Stimulated activated naive CD8-positive, alpha-beta T cell treated with anti-CD3 and anti-CD28 coated beads, Interleukin-15, Interleukin-2, amounts not matched to agents 100 U/mL and 50 U/mL, for 24 hours (primary cell): ENCODE measurements around the gene RAB31.

Experiments used
- ATAC-seq: fragments of 150-1000 bp; cut with Tn5 transposase; one replicate; pipeline ENCODE4 v1.10.0; 2021
- DNase-seq: peaks from one replicate; pipeline ENCODE4 v3.0.0; 2021

The RAB31 gene

DNA sequence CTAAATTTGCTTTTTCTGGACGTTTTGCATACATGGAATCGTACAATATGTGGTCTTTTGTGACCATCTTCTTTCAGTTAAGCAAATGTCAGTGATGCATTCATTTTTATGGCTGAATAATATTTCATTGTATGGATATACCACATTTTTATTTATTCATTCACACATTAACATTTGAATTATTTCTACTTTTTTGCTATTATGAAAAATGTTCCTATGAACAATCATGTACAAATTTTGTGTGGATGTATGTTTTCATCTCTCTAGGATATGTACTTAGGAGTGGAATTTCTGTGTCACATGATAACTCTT, 110.3 kb downstream of the RAB31 start:
- DNase-seq (no peak), ATAC-seq (no peak)

- DNase-seq = no peak
- ATAC-seq = no peak
Observed at GRCh38 chr18:9820127-9820526, 112.0 kb downstream of the RAB31 start.

DNA sequence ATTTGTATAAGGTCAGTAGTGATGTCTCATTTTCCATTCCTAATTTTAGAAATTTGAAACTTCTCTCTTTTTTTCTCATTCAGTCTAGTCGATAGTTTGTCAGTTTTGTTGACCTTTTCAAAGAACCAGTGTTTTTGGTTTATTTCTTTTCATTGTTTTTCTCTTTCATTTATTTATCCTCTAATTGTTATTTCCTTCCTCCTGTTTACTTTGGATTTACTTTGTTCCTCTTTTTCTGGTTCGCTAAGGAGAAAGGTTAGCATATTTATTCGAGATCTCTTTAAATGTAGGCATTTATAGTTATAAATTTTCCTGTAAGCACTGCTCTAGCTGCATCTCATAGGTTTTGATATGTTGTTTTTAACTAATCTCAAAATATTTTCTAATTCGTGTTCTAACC, 112.6 kb downstream of the RAB31 start:
- DNase-seq = no peak
- no peak for ATAC-seq

DNA sequence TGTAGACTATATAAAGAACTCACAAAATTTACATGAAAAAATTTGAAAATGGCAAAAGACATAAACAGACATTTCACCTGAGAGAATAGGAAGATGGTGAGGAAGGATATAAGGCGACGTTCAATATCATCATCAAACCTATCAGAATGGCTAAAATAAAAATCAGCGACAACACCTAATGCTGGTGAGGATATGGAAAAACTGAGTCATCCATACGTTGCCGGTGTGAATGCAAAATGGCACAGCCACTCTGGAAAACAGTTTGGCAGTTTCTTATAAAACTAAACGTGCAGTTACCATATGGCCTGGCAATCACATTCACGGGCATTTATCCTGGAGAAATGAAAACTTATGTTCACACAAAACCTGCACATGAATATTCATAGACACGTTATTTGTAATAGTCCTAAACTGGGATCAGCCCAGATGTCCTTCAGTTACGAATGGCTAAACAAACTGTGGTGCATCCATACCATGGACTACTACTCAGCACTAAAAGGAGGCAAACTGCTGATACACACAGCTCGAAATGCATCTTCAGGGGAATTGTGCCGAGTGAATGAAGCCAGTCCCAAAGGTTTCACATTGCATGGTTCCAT, 114.6 kb downstream of the RAB31 start:
- no peak for DNase-seq

DNA sequence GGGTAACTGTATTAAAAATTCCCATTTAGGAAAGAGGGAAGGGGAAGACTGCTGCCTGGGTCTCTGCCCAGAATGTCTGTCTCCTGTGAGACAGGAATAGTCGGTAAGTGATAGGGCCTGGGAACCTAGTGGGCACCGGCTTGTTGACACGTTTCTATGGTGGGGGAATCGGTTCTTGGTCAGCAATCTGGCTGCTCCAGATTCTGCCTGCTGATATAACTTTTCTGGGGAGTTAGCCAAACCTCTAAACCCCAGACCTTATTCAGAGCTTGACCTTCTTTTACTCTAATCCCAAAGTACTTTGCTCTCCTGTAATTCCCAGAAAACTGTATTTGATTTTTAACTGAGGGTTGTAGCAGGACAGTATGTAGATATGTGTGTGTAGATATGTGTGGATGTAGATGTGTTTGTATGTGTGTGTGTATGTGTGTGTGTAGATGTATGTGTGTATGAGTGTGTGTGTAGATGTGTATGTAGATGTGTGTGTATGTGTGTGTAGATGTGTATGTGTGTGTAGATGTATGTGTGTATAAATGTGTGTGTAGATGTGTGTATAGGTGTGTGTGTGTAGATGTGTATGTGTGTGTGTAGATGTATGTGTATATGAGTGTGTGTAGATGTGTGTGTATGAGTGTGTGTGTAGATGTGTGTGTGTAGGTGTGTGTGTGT, 115.8 kb downstream of the RAB31 start:
- ATAC-seq = no peak
- no peak for DNase-seq

More for the DNA sequence above, 114.6 kb downstream of the RAB31 start:
- no peak for ATAC-seq

- no peak for DNase-seq
- ATAC-seq = no peak
Observed at GRCh38 chr18:9824474-9824832, 116.4 kb downstream of the RAB31 start.

GRCh38 chr18:9824952-9825371, 116.9 kb downstream of the RAB31 start:
- DNase-seq (no peak), ATAC-seq (no peak)

DNA sequence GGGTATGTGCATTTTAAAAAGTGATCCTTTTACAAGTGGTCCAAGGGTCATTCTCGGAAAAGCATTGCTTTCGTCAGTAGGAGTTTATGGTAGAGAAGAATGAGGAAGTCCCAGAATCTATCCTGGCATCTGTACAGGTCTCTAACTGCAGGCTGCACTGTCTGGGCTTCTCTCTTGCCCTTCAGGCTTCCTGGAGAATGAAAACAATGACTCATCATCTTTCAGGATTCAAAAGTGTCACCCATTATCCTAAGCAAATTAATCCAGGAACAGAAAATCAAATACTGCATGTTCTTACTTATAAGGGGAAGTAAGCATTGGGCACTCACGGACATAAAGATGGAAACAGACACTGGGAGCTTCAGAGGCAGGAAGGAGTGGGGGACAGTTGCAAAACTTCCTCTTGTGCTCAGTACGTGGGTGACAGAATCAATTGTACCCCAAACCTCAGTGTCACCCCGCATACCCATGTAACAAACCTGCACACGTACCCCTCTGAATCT, 117.5 kb downstream of the RAB31 start:
- ATAC-seq (no peak), DNase-seq (no peak)

- ATAC-seq = no peak
Observed at GRCh38 chr18:9826685-9827084, 118.6 kb downstream of the RAB31 start.

DNA sequence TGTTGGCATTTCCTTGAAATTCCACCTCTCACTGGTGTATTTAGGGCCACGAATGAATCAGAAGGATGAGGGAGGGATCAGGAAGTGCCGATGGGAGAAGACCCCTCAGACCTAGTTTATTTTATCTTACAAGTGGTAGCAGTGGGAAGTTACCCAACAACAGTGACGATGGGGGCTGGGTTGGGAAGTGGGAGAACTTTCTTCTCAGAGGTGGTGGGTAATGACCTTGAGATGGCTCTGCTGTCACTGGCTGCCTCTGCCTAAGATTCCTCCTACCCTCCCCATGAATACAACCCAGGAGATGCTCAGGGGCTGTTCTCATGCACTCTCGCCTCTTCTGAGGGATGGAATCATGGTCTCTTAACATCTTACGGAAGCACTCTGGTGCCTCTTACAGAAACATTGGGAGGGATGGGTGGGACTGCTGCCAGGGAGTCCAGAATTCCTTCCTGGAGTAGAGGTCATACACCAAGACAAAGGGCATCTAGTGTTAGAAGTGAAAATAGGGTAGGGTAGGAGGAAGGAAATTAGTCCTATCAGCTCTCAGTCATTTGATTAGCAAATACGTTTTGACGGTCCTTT, 119.2 kb downstream of the RAB31 start:
- ATAC-seq (no peak), DNase-seq (no peak)

More at GRCh38 chr18:9826685-9827084, 118.6 kb downstream of the RAB31 start:
- no peak for DNase-seq

DNA sequence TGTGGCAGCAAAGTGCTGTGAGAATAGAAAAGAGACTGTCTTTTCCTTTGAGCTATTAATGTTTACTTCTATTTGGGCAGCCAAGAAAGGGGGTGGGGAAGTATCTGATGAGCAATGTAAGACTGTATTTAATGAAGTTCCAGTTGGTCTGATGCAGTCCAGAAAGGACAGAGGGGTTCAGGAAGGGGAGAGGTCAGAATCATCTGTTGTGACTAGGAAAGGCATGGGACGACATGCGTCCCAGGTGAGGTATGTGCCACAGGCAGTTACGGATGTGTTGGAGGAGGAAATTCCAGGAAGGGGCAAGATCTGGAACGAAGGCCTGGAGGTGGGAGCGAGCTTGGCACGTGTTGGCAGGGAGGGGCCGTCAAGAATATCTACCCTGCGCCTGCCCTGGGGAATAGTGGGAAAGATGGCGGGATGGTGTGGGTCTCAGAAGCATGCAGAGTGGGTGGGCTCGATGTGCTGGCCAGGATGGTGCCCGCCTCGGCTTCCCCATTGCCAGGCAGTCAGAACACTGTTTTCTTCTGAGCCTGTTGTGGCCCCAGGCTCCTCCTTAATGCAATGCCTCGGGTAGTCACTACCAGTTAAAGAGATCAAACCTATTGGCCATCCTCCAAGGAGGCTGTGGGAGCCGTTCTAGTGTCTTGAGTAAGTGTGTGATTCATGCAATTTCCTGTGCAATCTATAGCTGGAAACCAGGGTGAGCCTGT, 119.8 kb downstream of the RAB31 start:
- no peak for DNase-seq
- ATAC-seq = peak; percentile 52

- no peak for DNase-seq
- no peak for ATAC-seq
Observed at GRCh38 chr18:9828506-9829396, 120.7 kb downstream of the RAB31 start.

- DNase-seq (no peak), ATAC-seq (no peak)
Observed at GRCh38 chr18:9829397-9829712, 121.3 kb downstream of the RAB31 start.

DNA sequence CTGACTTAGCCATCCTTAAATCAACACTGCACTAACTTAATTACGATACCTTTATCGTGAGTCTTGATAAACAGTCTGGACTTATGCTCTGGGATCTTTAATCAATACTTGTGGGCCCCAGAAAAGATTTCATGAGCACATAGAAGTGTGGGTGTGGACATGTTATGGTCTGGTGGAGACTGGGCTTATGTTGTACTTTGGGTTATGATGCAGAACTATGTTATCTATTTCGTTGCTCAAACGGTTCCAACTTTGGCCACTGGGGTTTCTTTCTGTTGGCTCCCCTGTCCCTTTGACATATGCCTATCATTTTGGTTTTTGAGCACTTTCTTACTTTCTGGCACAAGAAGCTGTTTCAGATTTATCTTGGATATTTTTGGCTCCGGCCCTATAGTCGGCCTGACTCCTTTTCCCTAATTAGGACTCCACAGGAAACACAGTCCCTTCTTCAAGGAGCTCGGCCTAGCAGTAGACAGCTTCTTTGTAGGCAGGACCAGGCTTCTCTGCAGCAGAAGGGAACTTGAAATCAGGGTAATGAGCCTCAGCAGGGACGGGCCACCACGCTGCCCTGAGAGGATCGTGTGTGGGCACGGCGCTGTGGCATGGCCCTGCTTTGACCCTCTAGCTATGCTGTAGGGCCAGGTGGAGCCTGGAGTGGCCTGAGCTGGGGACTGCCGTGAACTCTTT, 123.1 kb downstream of the RAB31 start:
- DNase-seq (no peak), ATAC-seq (no peak)

DNA sequence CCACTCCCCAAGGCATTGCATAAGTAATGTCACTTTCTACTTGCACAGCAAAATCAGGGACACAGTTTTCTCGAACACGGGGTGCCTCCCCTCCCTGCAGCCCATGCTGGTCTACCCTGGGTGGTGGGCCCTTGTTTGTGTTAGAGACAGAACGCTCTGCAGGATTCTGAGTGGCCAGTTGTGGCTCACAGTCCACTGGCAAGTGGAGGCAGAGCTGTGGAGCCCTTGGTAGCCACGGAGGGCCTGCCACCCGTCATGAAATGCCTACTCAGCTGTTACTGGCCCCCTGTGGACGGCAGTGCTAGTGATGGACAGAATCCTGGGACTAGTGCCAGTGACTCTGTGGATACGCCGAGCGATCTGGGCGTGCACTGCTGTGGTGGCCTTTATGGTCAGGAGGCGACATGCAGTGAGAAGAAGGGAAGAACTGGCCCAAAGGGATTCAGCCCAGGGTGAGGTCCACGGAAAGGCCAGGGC, 123.7 kb downstream of the RAB31 start:
- ATAC-seq (no peak), DNase-seq (no peak)

DNA sequence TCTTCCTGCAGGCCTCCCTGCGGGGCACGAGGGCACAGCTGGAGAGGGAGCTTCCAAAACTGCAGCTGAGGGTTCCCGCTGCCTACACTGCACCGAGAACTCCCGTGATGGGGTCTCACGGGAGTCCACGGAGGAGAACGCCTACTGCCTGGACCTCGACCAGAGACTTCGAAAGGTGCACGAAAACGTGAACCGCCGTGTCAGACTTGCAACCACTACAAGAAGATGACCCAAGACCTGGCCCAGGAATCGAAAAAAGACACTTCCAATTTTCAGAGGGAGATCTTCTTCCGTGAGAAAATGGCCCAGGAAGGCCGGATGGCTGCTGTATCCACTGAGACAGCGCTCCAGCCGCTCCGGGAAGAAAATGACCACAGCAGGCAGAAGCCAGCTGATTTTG, 124.8 kb downstream of the RAB31 start:
- DNase-seq (no peak), ATAC-seq (no peak)

- DNase-seq (no peak), ATAC-seq (no peak)
Observed at GRCh38 chr18:9834551-9834950, 126.5 kb downstream of the RAB31 start.

DNA sequence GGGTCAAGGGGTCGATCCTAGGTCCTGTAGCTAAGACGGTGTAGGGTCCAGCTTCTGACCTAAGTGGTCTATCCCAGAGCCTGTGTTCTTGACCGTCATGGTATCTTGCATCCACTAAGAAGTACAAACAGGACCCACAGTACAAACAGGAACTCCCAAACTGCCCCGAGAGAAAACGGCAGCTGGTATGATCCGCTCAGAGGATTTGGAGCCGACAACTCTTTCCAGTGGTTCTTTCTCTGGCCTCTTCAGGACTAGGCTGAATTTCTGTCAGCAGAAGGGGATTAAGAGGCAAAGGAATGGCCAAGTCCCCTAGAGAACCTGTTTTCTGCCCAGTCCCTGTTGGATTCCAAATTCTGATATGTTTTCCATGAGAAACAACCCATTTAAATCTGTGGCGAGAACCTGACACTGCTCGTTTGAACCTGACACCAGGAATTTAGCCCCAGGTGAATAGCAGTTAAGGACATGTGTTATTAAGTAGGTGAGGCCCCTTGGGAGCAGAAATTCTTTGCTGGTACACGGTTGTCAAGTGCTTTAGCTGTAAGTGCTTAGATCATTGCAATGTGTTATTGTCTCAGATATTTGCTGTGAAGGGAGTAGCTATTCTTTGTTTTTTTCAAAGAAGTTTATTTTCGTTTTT, 127.1 kb downstream of the RAB31 start:
- DNase-seq (no peak), ATAC-seq (no peak)

GRCh38 chr18:9835825-9836224, 127.7 kb downstream of the RAB31 start:
- ATAC-seq (no peak), DNase-seq (no peak)

GRCh38 chr18:9838144-9838877, 130.2 kb downstream of the RAB31 start:
- no peak for ATAC-seq
- DNase-seq = no peak
